IPS DF 6.9 (cell line): ENCODE measurements around the gene ZNF436.

Source experiments
- DNase-seq: peaks from one replicate; pipeline ENCODE4 v3.0.0-alpha.2; 2013; ENCODE audit warnings: low read depth, low spot score
- H3K27ac ChIP-seq: one replicate; pipeline ENCODE4 v1.5.1; 2013; ENCODE audit warnings: low read length, control low read depth
- H3K27me3 ChIP-seq: 2 replicates; pipeline ENCODE4 v1.6.1; 2013; ENCODE audit warnings: mild to moderate bottlenecking, low read length; ENCODE audit not compliant: control insufficient read depth, insufficient read depth
- H3K36me3 ChIP-seq: 2 replicates; pipeline ENCODE4 v1.6.1; 2013; ENCODE audit warnings: low read length; ENCODE audit not compliant: control insufficient read depth, insufficient read depth
- H3K4me1 ChIP-seq: 2 replicates; pipeline ENCODE4 v1.6.1; 2013; ENCODE audit warnings: low read length; ENCODE audit not compliant: control insufficient read depth, insufficient read depth
- H3K4me3 ChIP-seq: 2 replicates; pipeline ENCODE4 v1.5.1; 2013; ENCODE audit warnings: mild to moderate bottlenecking, low read length
- H3K9me3 ChIP-seq: 2 replicates; pipeline ENCODE4 v1.6.1; 2013; ENCODE audit warnings: low read length, inconsistent platforms; ENCODE audit not compliant: control insufficient read depth, insufficient read depth
- WGBS: extraction: QIAGEN DNeasy Blood & Tissue Kit; methylation state at CpG from one replicate; pipeline ENCODE4 v1.1.7; 2013; ENCODE audit warnings: mixed read lengths, missing lambda C conversion rate; ENCODE audit not compliant: insufficient read length, insufficient coverage; 5-methylcytosine and 5-hydroxymethylcytosine counted together

ZNF436 gene

DNA sequence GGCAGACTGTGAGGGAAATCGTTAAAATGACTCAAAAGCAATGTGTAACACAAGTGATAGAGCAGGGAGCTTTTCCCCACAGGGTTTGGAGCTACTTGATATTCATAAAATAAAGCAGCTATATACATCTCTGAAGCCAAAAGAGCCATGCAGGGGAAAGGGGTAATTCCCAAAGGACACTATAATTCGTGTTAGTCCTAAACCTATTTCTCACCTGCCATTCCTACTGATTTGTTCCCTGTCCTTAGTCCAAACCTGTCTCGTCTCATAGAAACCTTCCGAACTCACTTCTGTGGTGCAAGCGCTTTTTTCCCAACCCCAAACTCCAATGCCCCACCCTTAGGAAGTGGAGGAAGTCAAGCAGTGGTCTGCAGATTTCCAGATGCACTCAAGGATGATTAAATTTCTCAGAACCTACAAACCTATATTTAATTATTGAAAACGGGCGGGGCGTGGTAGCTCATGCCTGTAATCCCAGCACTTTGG lies 24.6 kb downstream of the ZNF436 start:
- Histone ChIP-seq H3K4me3 (peak overlapping the region; percentile 54; the same call in 1 of the 2 replicates), H3K9me3 (no peaks in the 10 kb centered on the region), H3K36me3 (no peaks in the 10 kb centered on the region), H3K27ac (no peak overlapping the region), H3K27me3 (peaks cover 6% of the 10 kb centered on the region; the same call in 1 of the 2 replicates), H3K4me1 (no peaks in the 10 kb centered on the region)
- no peak for DNase-seq
- WGBS: no CpG with 5 or more reads among the region's 8 CpGs

DNA sequence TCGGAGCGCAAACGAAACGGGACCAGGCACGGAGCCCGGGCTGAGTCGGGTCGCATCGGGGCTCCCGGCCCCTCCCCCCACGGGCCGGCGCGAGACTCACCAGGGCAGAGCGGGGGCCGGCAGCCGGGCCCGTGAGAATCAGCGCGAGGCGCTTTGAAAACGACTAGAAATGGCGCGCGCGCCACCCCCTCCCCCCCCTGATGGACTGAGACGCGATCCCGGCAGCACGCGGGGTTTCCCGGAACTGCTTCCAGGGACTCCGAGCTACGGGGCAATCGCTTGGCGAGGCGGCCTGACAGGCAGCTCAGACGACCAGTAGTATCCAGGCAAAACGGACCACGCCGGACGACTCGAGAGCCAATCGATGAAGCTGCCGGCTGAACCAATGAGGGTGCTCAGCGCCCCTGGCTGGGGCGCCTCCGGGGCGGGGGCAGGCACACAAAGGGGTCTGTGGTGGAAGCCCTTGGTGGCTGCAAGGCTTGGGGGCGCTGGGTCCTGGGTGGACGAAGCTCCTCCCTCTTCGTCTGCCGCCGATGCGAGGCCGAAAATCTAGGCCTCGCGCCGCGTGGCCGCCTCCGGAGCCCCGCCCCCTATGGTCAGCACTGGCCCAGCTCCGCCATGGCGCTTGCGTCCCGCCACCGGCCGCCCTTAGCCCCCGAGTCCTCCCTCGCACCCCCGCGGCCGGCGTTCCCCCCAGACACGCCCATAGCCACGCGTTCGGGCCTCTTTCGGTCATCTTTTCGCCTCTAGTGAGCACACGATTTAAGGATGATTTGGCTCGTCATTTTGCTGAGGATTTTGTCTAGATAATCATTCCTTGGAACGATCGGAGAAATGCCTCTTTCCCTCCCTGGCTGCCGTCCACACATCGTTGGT lies 25.3 kb downstream of the ZNF436 start, which contains the start of gene HNRNPR:
Gene HNRNPR (minus strand): TSS at position 174 of the 876 bp plus-strand sequence. CDS start 3,276 bp downstream, outside the sequence.
- H3K9me3 ChIP-seq: no peaks in the 10 kb centered on the region
- no peaks in the 10 kb centered on the region for H3K36me3 ChIP-seq
- no peaks in the 10 kb centered on the region for H3K4me1 ChIP-seq
- no CpG with 5 or more reads among the region's 87 CpGs for WGBS
- peak; percentile 100 for DNase-seq
- no peak within 1 kb of the TSS for H3K27ac ChIP-seq
- H3K27me3 ChIP-seq: no peaks in the 10 kb centered on the region; the same call in 1 of the 2 replicates
- H3K4me3 ChIP-seq: peak within 1 kb of the TSS; percentile 83

DNA sequence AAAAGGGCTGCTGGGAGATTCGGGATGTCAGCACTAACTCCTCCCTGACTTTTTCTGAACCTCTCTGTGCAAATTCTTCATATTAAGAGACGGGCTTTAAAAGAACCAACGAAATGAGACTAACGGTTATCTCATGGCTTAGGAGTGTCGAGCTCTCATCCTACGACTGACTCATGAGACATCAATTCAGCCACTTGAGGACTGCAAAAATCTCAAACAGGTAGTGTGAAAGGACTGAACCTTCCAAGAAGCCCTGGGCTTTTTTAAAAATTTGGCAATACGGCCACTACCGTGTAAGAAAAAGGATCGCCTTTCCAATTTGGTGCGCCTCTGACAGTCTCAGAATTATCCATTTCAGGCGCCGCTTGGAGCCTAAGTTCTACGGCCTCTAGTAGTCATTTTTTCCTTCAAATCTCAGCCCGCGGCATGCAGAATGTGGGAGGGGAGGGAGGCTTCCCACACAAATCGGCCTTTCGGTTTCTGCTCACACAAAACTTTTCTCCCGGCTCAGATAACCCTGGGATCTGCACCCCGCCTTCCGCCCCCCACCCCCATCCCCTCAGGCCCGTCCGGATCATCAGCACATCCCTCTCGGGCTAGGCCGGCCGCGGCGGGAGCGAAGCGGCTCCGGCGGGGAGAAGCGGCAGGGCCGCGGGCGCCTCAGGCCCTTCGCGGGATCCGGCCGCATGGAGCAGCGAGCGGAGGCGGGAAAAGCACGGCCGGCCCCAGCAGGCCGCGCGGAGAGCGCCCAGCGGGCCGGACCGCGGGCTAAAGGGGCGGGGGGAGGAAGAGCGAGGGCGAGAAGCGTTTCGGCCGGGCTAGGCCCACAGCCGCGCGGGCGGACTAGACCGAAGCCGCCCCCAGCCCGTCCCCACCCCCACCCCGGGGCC lies 26.2 kb downstream of the ZNF436 start:
- no peaks in the 10 kb centered on the region for H3K4me1 ChIP-seq
- no peak for DNase-seq
- no CpG with 5 or more reads among the region's 66 CpGs for whole genome bisulfite sequencing
- H3K27ac ChIP-seq: no peak overlapping the region
- H3K27me3 ChIP-seq: no peaks in the 10 kb centered on the region
- peak overlapping the region; percentile 83 for H3K4me3 ChIP-seq
- H3K9me3 ChIP-seq: no peaks in the 10 kb centered on the region
- no peaks in the 10 kb centered on the region for H3K36me3 ChIP-seq

DNA sequence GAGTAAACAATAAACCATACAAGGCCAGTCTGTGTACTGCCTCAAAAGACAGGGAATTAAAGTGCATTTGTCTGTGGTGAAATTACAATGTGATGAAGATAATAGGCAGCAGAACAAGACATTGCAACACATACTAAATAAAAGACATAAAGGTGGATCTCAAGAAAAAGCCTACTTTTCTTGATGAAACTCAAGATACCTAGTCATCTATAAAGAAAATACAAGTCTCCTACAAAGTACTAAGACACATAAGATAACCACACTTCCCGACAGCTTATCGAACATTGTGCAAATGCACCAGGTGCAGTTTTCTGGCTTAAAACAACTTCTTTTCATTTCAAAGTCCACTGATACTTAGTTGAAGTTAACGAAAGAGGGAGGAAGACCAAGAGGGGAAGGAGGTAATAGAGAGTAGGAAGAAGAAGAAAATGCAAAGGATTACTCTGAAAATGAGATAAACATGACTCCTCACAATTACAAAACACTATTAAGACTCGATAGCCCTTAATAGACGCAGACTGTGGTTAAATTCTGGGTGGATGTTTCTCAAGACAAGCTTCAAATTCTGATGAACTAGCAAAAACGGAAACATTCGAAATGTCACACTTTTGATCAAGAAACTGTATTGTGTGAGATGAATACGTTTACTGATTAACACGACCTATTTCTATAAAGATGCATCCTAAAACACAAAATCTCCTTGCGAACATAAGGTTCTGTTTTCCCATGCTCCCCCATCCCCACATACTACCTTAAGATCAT lies 27.5 kb downstream of the ZNF436 start:
- no peak for DNase-seq

DNA sequence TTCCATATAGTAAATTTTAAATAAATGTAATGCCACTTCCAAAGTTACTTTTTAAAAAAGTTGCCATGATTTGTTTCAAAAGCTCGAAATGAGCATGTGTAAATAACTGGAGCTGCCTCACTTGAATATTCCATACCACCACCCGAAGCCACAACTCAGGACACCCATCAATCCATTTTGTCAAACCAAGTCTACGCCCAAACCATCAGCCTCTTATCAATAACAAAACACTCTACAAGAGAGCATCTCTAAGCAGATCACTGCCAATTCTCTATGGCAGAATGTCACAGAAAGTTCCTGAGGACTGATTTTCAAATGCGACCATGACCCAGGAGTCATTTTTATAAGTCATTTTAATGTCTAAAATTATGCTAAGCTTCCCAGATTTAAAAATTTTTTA lies 30.0 kb downstream of the ZNF436 start:
- no CpG with 5 or more reads among the region's 4 CpGs for WGBS
- Histone ChIP-seq H3K27me3 (no peaks in the 10 kb centered on the region), H3K4me1 (no peaks in the 10 kb centered on the region), H3K9me3 (no peaks in the 10 kb centered on the region), H3K27ac (no peak overlapping the region), H3K4me3 (no peak overlapping the region), H3K36me3 (peaks cover 6% of the 10 kb centered on the region; the same call in 1 of the 2 replicates)
- no peak for DNase-seq

More for the DNA sequence above, 27.5 kb downstream of the ZNF436 start:
- peak overlapping the region; percentile 12; the same call in 1 of the 2 replicates for H3K4me3 ChIP-seq
- WGBS: no CpG with 5 or more reads among the region's 10 CpGs
- H3K36me3 ChIP-seq: peaks cover 6% of the 10 kb centered on the region; the same call in 1 of the 2 replicates
- no peak overlapping the region for H3K27ac ChIP-seq
- H3K9me3 ChIP-seq: no peaks in the 10 kb centered on the region
- no peaks in the 10 kb centered on the region for H3K27me3 ChIP-seq
- no peaks in the 10 kb centered on the region for H3K4me1 ChIP-seq

DNA sequence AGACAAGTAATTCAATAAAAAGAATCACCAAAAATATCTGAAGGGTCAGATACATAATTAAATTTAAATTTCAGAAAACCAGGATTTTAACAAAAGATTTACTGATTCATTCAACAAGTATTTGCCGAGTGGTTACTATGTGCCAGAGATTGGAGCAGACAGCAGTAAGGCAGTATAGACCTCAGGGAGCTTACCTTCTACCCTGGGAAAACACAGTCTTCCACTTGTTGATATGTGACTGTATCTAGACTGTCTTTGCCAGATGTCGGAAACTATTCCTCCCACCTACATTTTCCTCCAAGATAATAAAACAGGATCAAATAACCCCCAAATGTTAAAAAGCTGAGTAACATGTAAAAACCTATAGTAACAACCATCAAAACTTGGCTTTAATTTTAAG lies 31.8 kb downstream of the ZNF436 start:
- Histone ChIP-seq H3K4me3 (no peak overlapping the region), H3K27ac (no peak overlapping the region), H3K36me3 (peaks cover 10% of the 10 kb centered on the region), H3K9me3 (no peaks in the 10 kb centered on the region), H3K4me1 (no peaks in the 10 kb centered on the region), H3K27me3 (no peaks in the 10 kb centered on the region)
- no peak for DNase-seq
- WGBS: no CpG with 5 or more reads among the region's 2 CpGs

DNA sequence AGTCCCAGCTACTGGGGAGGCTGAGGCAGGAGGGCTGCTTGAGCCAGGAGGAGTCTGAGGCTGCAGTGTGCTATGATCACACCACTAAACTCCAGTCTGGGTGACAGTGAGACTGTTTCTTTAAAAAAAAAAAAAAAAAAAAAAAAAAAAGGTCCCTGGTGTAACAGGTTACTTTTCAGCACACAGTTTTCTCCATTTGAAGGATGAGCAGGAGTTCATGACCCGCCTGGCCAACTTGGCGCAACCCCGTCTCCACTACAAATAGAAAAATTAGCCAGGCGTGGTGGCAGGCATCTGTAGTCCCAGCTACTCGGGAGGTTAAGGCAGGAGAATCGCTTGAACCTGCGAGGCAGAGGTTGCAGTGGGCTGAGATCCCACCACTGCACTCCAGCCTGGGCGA lies 37.9 kb downstream of the ZNF436 start:
- Histone ChIP-seq H3K36me3 (peaks cover 26% of the 10 kb centered on the region), H3K9me3 (no peaks in the 10 kb centered on the region), H3K27ac (no peak overlapping the region), H3K27me3 (no peaks in the 10 kb centered on the region), H3K4me1 (no peaks in the 10 kb centered on the region), H3K4me3 (no peak overlapping the region)
- no peak for DNase-seq
- WGBS: no CpG with 5 or more reads among the region's 8 CpGs

DNA sequence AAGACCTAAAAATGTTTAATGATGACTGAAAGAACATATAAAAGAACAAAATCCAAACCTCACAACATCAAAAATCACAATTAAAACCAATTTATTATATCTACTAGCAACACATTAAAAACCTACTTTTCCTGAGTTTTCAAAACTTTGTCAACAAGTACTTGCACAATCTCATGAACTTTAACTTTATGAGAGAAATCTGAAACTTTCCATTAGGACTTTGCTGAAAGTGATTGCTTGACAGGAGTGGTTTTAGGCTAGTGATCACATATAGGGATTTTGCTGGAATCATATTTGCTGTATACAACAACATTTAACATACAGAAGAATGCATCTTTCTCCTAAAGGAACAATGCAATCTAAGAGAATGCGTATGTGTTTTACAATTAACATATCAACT lies 38.8 kb downstream of the ZNF436 start:
- H3K4me1 ChIP-seq: no peaks in the 10 kb centered on the region
- H3K27ac ChIP-seq: no peak overlapping the region
- H3K27me3 ChIP-seq: no peaks in the 10 kb centered on the region
- no peaks in the 10 kb centered on the region for H3K9me3 ChIP-seq
- peaks cover 26% of the 10 kb centered on the region for H3K36me3 ChIP-seq
- no peak for DNase-seq
- H3K4me3 ChIP-seq: no peak overlapping the region
- no CpG with 5 or more reads among the region's 1 CpG for WGBS

DNA sequence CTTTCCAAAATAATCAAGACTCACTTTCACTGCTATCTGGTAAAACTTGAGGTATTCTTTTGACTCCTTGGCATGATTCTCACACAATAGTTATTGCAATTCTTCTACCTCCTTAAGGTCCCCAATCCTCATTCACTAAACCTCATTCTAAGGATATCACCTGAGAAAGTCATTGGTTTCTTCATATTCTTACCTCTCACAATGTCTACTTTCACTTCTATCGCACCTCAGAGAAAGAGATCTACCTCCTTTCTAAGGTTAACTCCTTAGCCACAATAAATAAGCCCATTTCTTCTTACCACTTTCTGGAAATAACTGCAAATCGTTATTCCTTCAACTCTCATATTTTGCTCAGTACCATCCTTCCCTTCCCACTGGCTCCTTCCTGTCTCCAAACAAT lies 44.2 kb downstream of the ZNF436 start:
- no peak for DNase-seq
- Histone ChIP-seq H3K4me1 (no peaks in the 10 kb centered on the region), H3K4me3 (no peak overlapping the region), H3K9me3 (no peaks in the 10 kb centered on the region), H3K36me3 (peaks cover 7% of the 10 kb centered on the region; the same call in 1 of the 2 replicates), H3K27me3 (no peaks in the 10 kb centered on the region), H3K27ac (no peak overlapping the region)
- no CpG with 5 or more reads among the region's 2 CpGs for WGBS
